Dermis blood vessel endothelial cell (primary cell): ENCODE measurements around the gene CDKN2B. TPM values are rescaled to one million over a fixed set of nuclear protein-coding genes. Genes with fewer than 3 reads are reported as not detected.
A peak's percentile ranks its signal among the peaks of the same experiment; 100 is the strongest.
"Not testable (repeated sequence)": the region's sequence is repeated elsewhere in the genome, so short reads cannot be mapped to it uniquely, and the experiment has no call there.

Experiments
- DNase-seq: peaks from one replicate; pipeline ENCODE4 v3.0.0; 2010
- total RNA-seq: library from RNA; depleted of rRNA; stranded (reverse); fragments of >200 nt; gene quantifications from 2 replicates; pipeline ENCODE4 v1.2.3, GENCODE V29; 2014

Gene CDKN2B
- total RNA-seq, 1 donor from 2014 or later = 2.4 TPM

GRCh38 chr9:21968331-21969010 is 40.6 kb downstream of the CDKN2B start:
- DNase-seq = peak; percentile 64

- DNase-seq = no peak
Measured at GRCh38 chr9:21967702-21968101, 41.4 kb downstream of the CDKN2B start.

GRCh38 chr9:21967169-21967568 is 41.9 kb downstream of the CDKN2B start:
- DNase-seq = no peak

- no peak for DNase-seq
Measured at GRCh38 chr9:21966140-21966851, 42.8 kb downstream of the CDKN2B start.

GRCh38 chr9:21965401-21965951 is 43.6 kb downstream of the CDKN2B start:
- DNase-seq = peak; percentile 88

- DNase-seq = peak; percentile 56
Measured at GRCh38 chr9:21964925-21965385, 44.1 kb downstream of the CDKN2B start.

- DNase-seq = no peak
Measured at GRCh38 chr9:21961569-21961968, 47.5 kb downstream of the CDKN2B start.

GRCh38 chr9:21959268-21959667 is 49.8 kb downstream of the CDKN2B start:
- not testable (repeated sequence) for DNase-seq

- DNase-seq = no peak
Measured at GRCh38 chr9:21958833-21959232, 50.3 kb downstream of the CDKN2B start.

Other genes starting within 250 kb of the CDKN2B start
- gene MTAP, start 206.7 kb downstream of the CDKN2B start, total RNA-seq = 19.2 and 36.9 TPM in 2 replicates
- 1.0 and 1.3 TPM in 2 replicates for gene CDKN2A, start 14.9 kb downstream of the CDKN2B start, total RNA-seq
- gene CDKN2B-AS1, start 14.5 kb downstream of the CDKN2B start, total RNA-seq = 0.28 and 2.2 TPM in 2 replicates